HG03354 (cell line): ENCODE data around the gene SSR1.
A peak's percentile ranks its signal among the peaks of the same experiment; 100 is the strongest.
"Not testable (repeated sequence)": the region's sequence is repeated elsewhere in the genome, so short reads cannot be mapped to it uniquely, and the experiment has no call there.

Experiments
- ATAC-seq: cut with Tn5 transposase; IDR thresholded peaks from one replicate; pipeline ENCODE4 v1.9.1; 2021; ENCODE audit warnings: mild to moderate bottlenecking; ENCODE audit not compliant: unreplicated experiment, poor library complexity, severe bottlenecking

Gene SSR1

GRCh38 chr6:7312616-7313504, at the start of gene SSR1:
Gene SSR1 (minus strand): TSS chr6:7313199. CDS start chr6:7313120, 79 bp downstream.
- peak; percentile 95 for ATAC-seq

GRCh38 chr6:7351916-7352315, 38.9 kb upstream of the SSR1 start:
- not testable (repeated sequence) for ATAC-seq

GRCh38 chr6:7350591-7350990, 37.6 kb upstream of the SSR1 start:
- ATAC-seq = not testable (repeated sequence)

- not testable (repeated sequence) for ATAC-seq
These were observed 34.6 kb upstream of the SSR1 start for GRCh38 chr6:7347551-7347997.

- not testable (repeated sequence) for ATAC-seq
These were observed 31.9 kb upstream of the SSR1 start for GRCh38 chr6:7344773-7345450.

- ATAC-seq = no peak
These were observed 30.8 kb upstream of the SSR1 start for GRCh38 chr6:7343546-7344475.

GRCh38 chr6:7341989-7342742, 29.2 kb upstream of the SSR1 start:
- no peak for ATAC-seq

GRCh38 chr6:7341271-7341670, 28.3 kb upstream of the SSR1 start:
- ATAC-seq = no peak

GRCh38 chr6:7339007-7339732, 26.2 kb upstream of the SSR1 start:
- not testable (repeated sequence) for ATAC-seq

- no peak for ATAC-seq
These were observed 25.0 kb upstream of the SSR1 start for GRCh38 chr6:7338031-7338430.

- no peak for ATAC-seq
These were observed 22.5 kb upstream of the SSR1 start for GRCh38 chr6:7335519-7335918.

- ATAC-seq = no peak
These were observed 21.7 kb upstream of the SSR1 start for GRCh38 chr6:7334685-7335084.

GRCh38 chr6:7332090-7332745, 19.2 kb upstream of the SSR1 start:
- no peak for ATAC-seq

GRCh38 chr6:7331452-7331851, 18.5 kb upstream of the SSR1 start:
- ATAC-seq = no peak

- ATAC-seq = no peak
These were observed 15.2 kb upstream of the SSR1 start for GRCh38 chr6:7328243-7328642.

GRCh38 chr6:7325750-7326149, 12.8 kb upstream of the SSR1 start:
- ATAC-seq = no peak

- peak; percentile 74 for ATAC-seq
These were observed 11.5 kb upstream of the SSR1 start for GRCh38 chr6:7324520-7324919.

- ATAC-seq = no peak
These were observed 10.1 kb upstream of the SSR1 start for GRCh38 chr6:7323074-7323473.
